GM18861 (cell line): ENCODE data around the gene SEMA4A.
A peak's percentile ranks its signal among the peaks of the same experiment; 100 is the strongest.
"Not testable (repeated sequence)": the region's sequence is repeated elsewhere in the genome, so short reads cannot be mapped to it uniquely, and the experiment has no call there.

Experiments
- ATAC-seq: cut with Tn5 transposase; IDR thresholded peaks from one replicate; pipeline ENCODE4 v1.9.1; 2021; ENCODE audit not compliant: unreplicated experiment

SEMA4A gene

GRCh38 chr1:156153362-156153761 is at the start of gene SEMA4A:
Gene SEMA4A, plus strand, starts transcription at chr1:156153585. Its CDS starts 994 bp downstream, at chr1:156154579.
- no peak for ATAC-seq

DNA sequence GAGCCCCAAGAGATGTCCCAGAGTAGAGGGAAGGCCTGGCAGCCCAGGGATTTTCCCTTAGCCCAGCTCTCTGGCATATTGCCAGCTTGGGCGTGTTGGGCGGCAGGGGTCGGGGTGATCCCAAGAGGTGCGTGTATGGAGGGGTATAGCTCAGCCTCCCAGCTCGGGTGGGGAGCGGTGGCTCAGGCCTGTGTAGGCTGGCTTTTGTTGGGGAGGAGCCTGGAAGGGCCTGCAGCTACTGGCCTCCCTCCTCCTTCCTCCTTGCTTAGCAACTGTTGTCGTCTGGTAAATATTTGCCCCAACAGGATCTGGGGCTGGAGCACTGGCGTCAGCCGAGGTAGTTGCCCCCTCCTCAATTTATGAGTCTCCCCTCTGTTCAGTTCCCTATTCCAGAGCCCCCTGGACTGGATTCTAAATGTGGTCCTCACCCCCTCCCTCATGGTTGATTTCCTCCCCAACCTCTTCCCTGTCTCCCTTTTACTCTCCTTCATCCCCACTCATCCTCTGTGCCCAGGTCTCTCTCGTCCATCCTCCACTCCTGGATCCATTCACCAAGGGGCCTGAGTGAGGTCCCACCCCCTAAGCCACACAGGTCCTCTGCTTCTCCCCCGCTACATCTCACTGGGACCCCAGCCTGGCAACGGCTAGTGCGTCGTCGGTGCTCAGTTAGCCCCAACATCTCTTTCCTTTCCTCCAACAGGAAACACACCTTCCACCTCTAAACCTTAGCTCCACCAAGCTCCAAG is 49.1 kb upstream of the SEMA4A start:
- ATAC-seq = no peak

DNA sequence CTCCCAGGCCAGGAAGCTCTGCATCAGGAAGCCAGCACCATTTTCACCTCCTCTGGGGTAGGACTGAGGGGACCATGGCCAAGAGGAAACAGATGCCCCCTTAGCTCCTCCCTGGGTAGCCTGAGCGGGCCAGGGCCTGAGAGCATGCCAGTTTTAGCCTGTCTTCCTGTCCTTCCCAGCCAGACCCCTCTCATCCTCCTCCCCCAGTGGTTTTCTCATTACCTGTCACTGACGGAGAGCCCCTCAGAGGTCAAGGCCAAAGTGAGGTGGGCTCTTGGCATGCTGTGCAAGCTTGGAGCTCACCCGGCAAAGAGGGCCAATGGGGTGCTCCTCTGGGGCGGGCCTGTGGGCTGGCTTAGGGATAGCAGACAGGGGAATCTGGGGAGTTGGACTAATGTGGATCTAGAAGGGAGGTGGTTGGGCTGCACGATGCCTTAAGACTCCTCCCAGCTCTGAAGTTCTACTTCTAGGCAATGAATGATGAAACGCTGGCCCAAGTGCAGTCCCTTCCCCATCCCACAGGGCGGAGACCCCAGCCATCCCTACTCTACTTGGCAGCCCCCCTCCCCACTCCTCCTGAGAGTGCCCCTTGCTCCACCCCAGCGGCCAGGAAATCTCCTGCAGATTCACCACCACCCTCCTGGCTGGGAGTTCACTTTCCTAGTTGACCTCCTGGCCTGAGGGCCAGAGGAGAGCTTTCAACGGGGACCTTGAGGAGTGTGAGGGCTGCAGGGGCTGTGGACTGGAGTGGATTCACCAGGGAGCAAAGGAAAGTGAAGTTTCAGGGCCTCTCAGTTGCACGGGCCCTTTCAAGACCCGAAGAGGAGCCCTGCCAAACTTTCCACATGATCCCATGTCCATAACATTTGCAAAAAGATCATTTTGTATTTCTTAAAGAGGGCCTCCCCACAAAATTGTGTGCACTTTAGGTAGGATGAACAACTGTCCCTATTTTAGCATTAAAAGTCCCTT is 48.2 kb upstream of the SEMA4A start:
- ATAC-seq = no peak

GRCh38 chr1:156106624-156107488 is 46.5 kb upstream of the SEMA4A start:
- ATAC-seq = no peak

DNA sequence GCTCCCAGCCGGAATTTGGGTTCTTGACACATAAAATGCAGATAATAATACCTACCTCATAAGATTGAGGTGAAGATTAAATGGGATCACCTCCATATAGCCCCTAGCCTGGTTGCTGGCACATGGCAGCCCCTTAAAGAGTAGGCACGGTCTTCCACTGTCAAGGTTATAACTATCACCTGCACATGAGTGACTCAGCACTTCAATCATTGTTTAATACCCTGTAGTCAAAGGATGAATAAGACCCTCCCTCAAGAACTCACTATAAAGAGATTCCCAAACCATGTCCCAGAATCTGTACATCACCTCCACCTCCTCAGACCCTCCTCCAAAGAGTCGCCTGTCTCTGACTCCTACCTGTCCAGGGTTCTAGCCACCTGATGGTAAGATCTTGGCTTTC is 45.3 kb upstream of the SEMA4A start:
- ATAC-seq = no peak

- no peak for ATAC-seq
Observed at GRCh38 chr1:156108664-156109241, 44.6 kb upstream of the SEMA4A start.

DNA sequence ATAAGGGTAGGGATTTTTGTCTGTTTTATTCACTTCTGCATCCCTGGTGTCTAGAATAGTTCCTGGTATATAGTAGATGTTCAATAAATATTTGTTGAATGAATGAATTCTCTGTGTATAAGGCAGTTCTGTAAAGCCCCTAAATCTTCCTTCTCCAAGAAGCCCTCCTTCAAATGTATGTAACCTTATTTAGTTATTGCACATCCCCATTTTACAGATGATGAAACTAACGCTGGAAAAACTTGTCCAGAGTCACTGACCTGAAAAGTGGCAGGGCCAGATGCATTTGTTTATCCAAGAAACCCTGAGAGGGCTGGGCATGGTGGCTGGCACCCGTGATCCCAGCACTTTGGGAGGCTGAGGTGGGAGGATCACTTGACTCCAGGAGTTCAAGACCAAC is 43.1 kb upstream of the SEMA4A start:
- ATAC-seq = no peak

GRCh38 chr1:156111355-156111962 is 41.9 kb upstream of the SEMA4A start:
- no peak for ATAC-seq

- ATAC-seq = no peak
Observed at GRCh38 chr1:156112276-156113137, 40.9 kb upstream of the SEMA4A start.

DNA sequence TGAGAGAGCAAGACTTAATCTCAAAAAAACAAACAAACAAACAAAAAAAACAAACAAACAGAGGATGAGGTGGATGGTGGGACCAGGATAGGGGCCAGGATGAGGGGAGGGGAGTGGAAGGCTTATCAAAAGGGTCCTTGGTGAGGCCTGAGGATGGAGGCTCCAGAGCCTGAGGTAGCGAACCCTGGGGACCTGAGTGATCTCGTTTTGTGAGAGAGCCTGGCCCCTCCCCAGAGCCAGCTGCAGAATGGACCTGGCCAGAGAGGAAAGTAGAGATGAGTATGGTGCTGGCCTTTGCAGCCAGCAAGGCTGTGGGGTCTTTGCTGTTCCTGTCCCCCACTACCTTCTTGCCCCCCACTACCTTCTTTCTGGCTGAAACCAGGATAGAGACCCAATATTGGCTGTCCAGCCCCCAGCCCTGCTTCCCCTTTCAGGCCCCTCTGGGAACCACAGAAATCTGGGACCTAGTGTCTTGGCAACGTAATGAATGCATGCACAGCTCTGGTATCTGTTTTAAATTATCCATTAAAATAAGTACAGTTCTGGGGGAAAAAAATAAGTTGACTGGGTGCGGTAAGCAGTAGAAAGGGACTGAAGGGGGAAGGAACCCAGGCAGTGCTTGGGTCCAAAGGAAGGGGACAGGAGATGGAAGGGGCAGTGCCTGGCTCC is 40.0 kb upstream of the SEMA4A start:
- no peak for ATAC-seq

DNA sequence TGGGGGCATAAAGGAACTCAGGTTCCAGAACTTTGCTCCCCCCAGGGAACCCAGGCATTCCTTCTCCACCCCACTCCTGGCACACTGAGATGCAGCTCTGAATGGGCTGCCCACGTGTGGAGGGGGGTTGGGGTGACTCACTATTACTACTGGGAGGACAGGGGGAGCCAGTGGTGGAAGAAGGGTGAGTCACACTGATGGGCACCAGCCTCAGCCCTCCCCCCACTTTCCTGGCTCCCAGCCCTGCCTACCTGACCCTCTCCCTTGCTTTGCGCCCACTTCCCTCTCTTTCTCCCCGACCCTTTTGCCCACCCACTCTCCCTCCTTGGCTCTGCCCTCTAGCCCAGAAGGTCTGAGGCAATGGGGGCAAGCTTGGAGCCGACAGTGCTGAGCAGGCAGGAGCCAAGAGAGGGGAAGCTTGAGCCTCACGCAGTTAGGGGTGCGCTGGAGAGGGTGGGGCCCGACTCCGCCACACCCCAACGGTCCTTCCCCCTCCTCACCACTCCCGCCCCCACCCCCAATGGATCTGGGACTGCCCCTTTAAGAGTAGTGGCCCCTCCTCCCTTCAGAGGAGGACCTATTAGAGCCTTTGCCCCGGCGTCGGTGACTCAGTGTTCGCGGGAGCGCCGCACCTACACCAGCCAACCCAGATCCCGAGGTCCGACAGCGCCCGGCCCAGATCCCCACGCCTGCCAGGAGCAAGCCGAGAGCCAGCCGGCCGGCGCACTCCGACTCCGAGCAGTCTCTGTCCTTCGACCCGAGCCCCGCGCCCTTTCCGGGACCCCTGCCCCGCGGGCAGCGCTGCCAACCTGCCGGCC is 39.1 kb upstream of the SEMA4A start, which contains the start of gene LMNA:
LMNA (plus strand) TSS at position 611 of the 818 bp plus-strand sequence. CDS start 208 bp downstream, outside the sequence.
- peak; percentile 53 for ATAC-seq

DNA sequence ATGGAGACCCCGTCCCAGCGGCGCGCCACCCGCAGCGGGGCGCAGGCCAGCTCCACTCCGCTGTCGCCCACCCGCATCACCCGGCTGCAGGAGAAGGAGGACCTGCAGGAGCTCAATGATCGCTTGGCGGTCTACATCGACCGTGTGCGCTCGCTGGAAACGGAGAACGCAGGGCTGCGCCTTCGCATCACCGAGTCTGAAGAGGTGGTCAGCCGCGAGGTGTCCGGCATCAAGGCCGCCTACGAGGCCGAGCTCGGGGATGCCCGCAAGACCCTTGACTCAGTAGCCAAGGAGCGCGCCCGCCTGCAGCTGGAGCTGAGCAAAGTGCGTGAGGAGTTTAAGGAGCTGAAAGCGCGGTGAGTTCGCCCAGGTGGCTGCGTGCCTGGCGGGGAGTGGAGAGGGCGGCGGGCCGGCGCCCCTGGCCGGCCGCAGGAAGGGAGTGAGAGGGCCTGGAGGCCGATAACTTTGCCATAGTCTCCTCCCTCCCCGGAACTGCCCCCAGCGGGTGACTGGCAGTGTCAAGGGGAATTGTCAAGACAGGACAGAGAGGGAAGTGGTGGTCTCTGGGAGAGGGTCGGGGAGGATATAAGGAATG is 38.4 kb upstream of the SEMA4A start:
- peak; percentile 10 for ATAC-seq

DNA sequence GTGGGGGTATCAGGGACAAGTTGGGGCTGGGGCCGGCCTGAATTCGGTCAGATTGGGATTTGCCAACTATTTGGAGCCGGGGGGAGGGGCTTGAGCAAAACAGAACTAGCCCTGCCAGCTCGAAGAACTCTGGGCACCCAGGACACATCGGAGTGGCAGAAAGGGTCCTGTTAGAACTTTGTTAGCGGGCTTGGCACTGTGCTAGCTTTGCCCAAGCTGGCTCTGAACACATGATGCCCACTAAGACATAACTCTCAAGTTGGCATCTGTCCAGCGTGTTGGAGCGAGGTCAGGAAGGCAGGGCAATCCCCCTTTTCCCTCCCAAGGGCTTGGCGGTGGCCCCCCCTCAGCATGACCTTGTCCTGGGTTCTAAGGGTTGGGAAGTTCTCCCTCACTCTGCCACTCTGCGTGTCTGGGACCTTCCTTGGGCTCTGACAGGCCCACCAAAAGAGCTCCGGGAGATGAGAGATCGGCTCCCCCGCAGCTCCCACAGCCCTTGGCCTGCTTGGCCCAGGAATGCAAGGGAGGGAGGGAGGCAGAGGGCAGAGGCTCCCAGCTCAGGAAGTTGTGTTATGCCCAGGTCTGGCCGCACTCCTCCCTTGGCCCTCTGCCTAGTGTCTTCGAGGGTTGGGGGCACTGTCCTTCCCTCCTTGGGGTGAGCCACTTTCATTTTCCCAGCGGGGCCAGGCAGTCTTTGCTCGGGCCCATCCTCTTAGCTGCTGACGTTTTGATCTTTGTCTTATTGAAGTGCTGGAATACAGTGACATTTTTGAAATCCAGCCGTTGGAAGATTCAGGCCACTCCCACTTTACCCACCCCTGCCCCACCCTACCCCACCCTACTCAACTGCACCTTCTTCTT is 37.6 kb upstream of the SEMA4A start:
- ATAC-seq = no peak

DNA sequence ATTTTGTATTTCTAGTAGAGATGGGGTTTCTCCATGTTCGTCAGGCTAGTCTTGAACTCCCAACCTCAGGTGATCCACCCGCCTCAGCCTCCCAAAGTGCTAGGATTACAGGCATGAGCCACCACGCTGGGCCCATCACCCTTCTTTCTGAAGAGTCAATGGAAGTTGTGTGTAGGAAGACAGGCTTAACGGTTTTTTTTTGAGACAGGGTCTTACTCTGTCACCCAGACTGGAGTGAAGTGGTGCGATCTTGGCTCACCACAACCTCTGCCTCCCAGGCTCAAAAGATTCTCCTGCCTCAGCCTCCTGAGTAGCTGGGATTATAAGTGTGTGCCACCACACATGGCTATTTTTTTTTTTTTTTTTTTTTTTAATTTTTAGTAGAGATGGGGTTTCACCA is 36.7 kb upstream of the SEMA4A start:
- ATAC-seq = not testable (repeated sequence)

- no peak for ATAC-seq
Observed at GRCh38 chr1:156117414-156118176, 35.8 kb upstream of the SEMA4A start.
